Erythroblast (primary cell): Measurements from ENCODE around the gene DOCK1.

Source experiments
- GATA1 ChIP-seq: IDR thresholded peaks from 2 replicates; pipeline ENCODE4 v1.6.1; 2011; ENCODE audit warnings: low read depth, mild to moderate bottlenecking, control low read depth, low read length, moderate library complexity
- POLR2A ChIP-seq: IDR thresholded peaks from 2 replicates; pipeline ENCODE4 v1.6.1; 2011; ENCODE audit warnings: mild to moderate bottlenecking, low read length

- no peak for TF ChIP-seq POLR2A
- no peak for TF ChIP-seq GATA1
These were observed 25.1 kb downstream of the DOCK1 start for GRCh38 chr10:126930131-126930882.
